Mesenchymal stem cell (in vitro differentiated cells and primary cell): ENCODE data around the gene PODNL1.

ENCODE experiments used
- DNase-seq: peaks from one replicate; pipeline ENCODE4 v3.0.0-alpha.2; 2013
- H2AFZ ChIP-seq: one replicate; pipeline ENCODE4 v1.6.1; 2013; ENCODE audit warnings: low read depth, mild to moderate bottlenecking, control low read depth, inconsistent platforms, low read length, moderate library complexity
- H2AK5ac ChIP-seq: 2 replicates; pipeline ENCODE4 v1.6.1; 2013; ENCODE audit warnings: low read length, moderate library complexity, mild to moderate bottlenecking, inconsistent platforms; ENCODE audit not compliant: severe bottlenecking
- H2BK120ac ChIP-seq: one replicate; pipeline ENCODE4 v1.6.1; 2013; ENCODE audit warnings: low read depth, mild to moderate bottlenecking, inconsistent platforms, low read length, moderate library complexity
- H2BK12ac ChIP-seq, 2 experiments: one replicate each; pipeline ENCODE4 v1.6.1; 2013; ENCODE audit warnings: inconsistent platforms in 2 of 2, low read length in 2 of 2, mild to moderate bottlenecking in 2 of 2, moderate library complexity in 2 of 2, control low read depth in 1 of 2
- H2BK15ac ChIP-seq: one replicate; pipeline ENCODE4 v1.6.1; 2013; ENCODE audit warnings: mild to moderate bottlenecking, low read depth, inconsistent platforms; ENCODE audit not compliant: poor library complexity, severe bottlenecking
- H2BK5ac ChIP-seq: 2 replicates; pipeline ENCODE4 v1.6.1; 2013; ENCODE audit warnings: low read depth, mild to moderate bottlenecking, low read length, control low read depth, inconsistent platforms; ENCODE audit not compliant: poor library complexity, severe bottlenecking
- H3K14ac ChIP-seq, 2 experiments: one replicate each; pipeline ENCODE4 v1.6.1; 2013; ENCODE audit warnings: inconsistent platforms in 2 of 2, low read length in 2 of 2, control low read depth in 1 of 2, mild to moderate bottlenecking in 1 of 2, moderate library complexity in 1 of 2
- H3K18ac ChIP-seq, 2 experiments: one replicate each; pipeline ENCODE4 v1.6.1; 2013; ENCODE audit warnings: inconsistent platforms in 2 of 2, low read length in 2 of 2, control low read depth in 1 of 2, low read depth in 1 of 2, mild to moderate bottlenecking in 1 of 2
- H3K23ac ChIP-seq, 2 experiments: one replicate each; pipeline ENCODE4 v1.6.1; 2013; ENCODE audit warnings: inconsistent platforms in 2 of 2, low read length in 2 of 2, mild to moderate bottlenecking in 2 of 2, moderate library complexity in 2 of 2, control low read depth in 1 of 2
- H3K27ac ChIP-seq: 2 replicates; pipeline ENCODE4 v1.5.1; 2013; ENCODE audit warnings: mild to moderate bottlenecking, moderate library complexity, low read length, control low read depth, inconsistent platforms; ENCODE audit not compliant: poor library complexity, severe bottlenecking
- H3K27me3 ChIP-seq, 2 experiments: 2 replicates each; pipeline versions ENCODE4 v1.6.1 to v1.7.0; 2013; ENCODE audit warnings: low read length in 2 of 2, mild to moderate bottlenecking in 2 of 2, moderate library complexity in 2 of 2, control low read depth in 1 of 2, inconsistent platforms in 1 of 2; ENCODE audit not compliant: control insufficient read depth in 1 of 2, insufficient read depth in 1 of 2
- H3K36me3 ChIP-seq, 2 experiments: 2 replicates each; pipeline versions ENCODE4 v1.6.1 to v1.7.0; 2013; ENCODE audit warnings: low read length in 2 of 2, control low read depth in 1 of 2, inconsistent platforms in 1 of 2, low read depth in 1 of 2, mild to moderate bottlenecking in 1 of 2; ENCODE audit not compliant: insufficient read depth in 2 of 2, control insufficient read depth in 1 of 2
- H3K4ac ChIP-seq, 2 experiments: one replicate each; pipeline ENCODE4 v1.6.1; 2013; ENCODE audit warnings: inconsistent platforms in 2 of 2, low read length in 2 of 2, mild to moderate bottlenecking in 2 of 2, moderate library complexity in 2 of 2, control low read depth in 1 of 2, low read depth in 1 of 2
- H3K4me1 ChIP-seq: 2 replicates; pipeline ENCODE4 v1.6.1; 2013; ENCODE audit warnings: low read depth, low read length, control low read depth; ENCODE audit not compliant: control insufficient read depth, insufficient read depth
- H3K4me2 ChIP-seq: 2 replicates; pipeline ENCODE4 v1.6.1; 2013; ENCODE audit warnings: low read length, mild to moderate bottlenecking, inconsistent platforms; ENCODE audit not compliant: poor library complexity, severe bottlenecking
- H3K4me3 ChIP-seq, 2 experiments: 2 replicates each; pipeline versions ENCODE4 v1.5.1 to v1.7.0; 2013; ENCODE audit warnings: low read length in 2 of 2, mild to moderate bottlenecking in 2 of 2, control low read depth in 1 of 2, low read depth in 1 of 2; ENCODE audit not compliant: insufficient read depth in 1 of 2
- H3K79me1 ChIP-seq: replicated peaks from 2 replicates; pipeline ENCODE4 v1.6.1; 2013; ENCODE audit warnings: mild to moderate bottlenecking, control low read depth, low read length, inconsistent platforms; ENCODE audit not compliant: poor library complexity, severe bottlenecking
- H3K9ac ChIP-seq: 2 replicates; pipeline ENCODE4 v1.7.0; 2013; ENCODE audit warnings: mild to moderate bottlenecking, low read length, moderate library complexity
- H3K9me3 ChIP-seq: 2 replicates; pipeline ENCODE4 v1.7.0; 2013; ENCODE audit warnings: mild to moderate bottlenecking, low read length; ENCODE audit not compliant: control insufficient read depth
- H4K8ac ChIP-seq: one replicate; pipeline ENCODE4 v1.6.1; 2013; ENCODE audit warnings: inconsistent platforms, mild to moderate bottlenecking, low read length, moderate library complexity
- H4K91ac ChIP-seq: one replicate; pipeline ENCODE4 v1.6.1; 2013; ENCODE audit warnings: mild to moderate bottlenecking, low read length, inconsistent platforms
- WGBS: methylation state at CpG from one replicate; pipeline ENCODE4 v1.1.7; 2013; ENCODE audit warnings: mixed read lengths; 5-methylcytosine and 5-hydroxymethylcytosine counted together

The PODNL1 gene

DNA sequence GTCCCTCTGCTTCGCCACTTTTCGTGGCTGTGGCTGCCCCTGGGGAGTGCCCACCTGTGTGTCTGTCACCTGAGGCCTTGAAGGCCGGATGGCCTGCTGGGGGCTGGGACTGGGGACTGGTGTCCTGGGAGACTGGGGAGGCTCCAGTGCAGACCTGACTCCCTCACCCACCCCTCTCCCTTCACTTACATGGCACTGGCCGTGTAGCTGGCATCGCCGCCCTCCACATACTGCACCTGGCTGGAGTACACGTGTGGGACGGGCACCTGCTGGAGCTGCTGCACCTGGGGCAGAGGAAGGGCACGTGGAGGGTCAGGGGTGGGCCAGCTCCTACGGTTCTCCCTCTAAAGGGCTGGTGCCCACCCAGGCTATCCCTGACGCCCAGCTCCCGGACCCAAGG lies 39.6 kb upstream of the PODNL1 start:
- Histone ChIP-seq H2BK12ac (peak overlapping the region; percentile 81 to 86), H3K36me3 (peaks cover 20 to 61% of the 10 kb centered on the region in 2 experiments), H2AK5ac (peak overlapping the region; percentile 60), H3K23ac (no peak overlapping the region), H3K4me3 (no peak overlapping the region), H3K27ac (peak overlapping the region; percentile 29), H3K4me2 (no peak overlapping the region), H3K18ac (peak overlapping the region; percentile 71 to 81), H3K4ac (peak overlapping the region; percentile 29 to 80), H2AFZ (no peak overlapping the region), H3K9me3 (no peaks in the 10 kb centered on the region), H4K91ac (peak overlapping the region; percentile 95), H2BK5ac (no peak overlapping the region), H4K8ac (peak overlapping the region; percentile 90), H3K27me3 (peaks cover 0 to 8% of the 10 kb centered on the region in 2 experiments), H3K4me1 (peaks cover 19% of the 10 kb centered on the region), H3K14ac (peak overlapping the region in 1 of 2 experiments; percentile 8), H2BK15ac (peak overlapping the region; percentile 85), H2BK120ac (peak overlapping the region; percentile 74), H3K9ac (no peak overlapping the region), H3K79me1 (peaks cover 5% of the 10 kb centered on the region)
- no peak for DNase-seq
- 90% methylated on average over 11 of the region's 12 CpGs for WGBS

DNA sequence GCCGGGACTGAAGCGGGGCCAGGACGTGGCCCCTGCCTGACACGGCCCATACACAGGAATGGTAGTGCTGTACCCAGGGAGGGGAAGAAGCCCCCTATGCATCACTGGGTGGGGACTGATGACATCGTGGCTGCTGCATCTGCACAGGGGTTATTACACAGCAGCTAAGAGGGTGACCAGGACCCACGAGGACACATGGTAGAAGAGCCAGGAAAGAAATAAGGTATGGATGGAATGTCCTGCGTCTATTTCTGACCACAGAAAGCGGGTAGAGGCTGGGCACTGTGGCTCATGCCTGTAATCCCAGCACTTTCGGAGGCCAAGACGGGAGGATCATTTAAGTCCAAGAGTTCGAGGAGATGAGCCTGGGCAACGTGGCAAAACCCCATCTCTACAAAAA lies 38.2 kb upstream of the PODNL1 start:
- Histone ChIP-seq H3K4me3 (no peak overlapping the region), H3K9ac (no peak overlapping the region), H2BK5ac (no peak overlapping the region), H3K36me3 (peaks cover 22 to 60% of the 10 kb centered on the region in 2 experiments), H3K4me2 (no peak overlapping the region), H3K18ac (no peak overlapping the region), H2BK120ac (no peak overlapping the region), H2AFZ (no peak overlapping the region), H2AK5ac (no peak overlapping the region), H3K79me1 (peaks cover 5% of the 10 kb centered on the region), H4K91ac (no peak overlapping the region), H2BK15ac (peak overlapping the region; percentile 46), H3K9me3 (no peaks in the 10 kb centered on the region), H3K14ac (no peak overlapping the region), H3K4me1 (peaks cover 20% of the 10 kb centered on the region), H4K8ac (no peak overlapping the region), H3K4ac (no peak overlapping the region), H3K23ac (no peak overlapping the region), H2BK12ac (no peak overlapping the region), H3K27ac (no peak overlapping the region), H3K27me3 (peaks cover 0 to 8% of the 10 kb centered on the region in 2 experiments)
- 90% methylated on average over 8 of the region's 12 CpGs for whole genome bisulfite sequencing
- DNase-seq, result no peak

DNA sequence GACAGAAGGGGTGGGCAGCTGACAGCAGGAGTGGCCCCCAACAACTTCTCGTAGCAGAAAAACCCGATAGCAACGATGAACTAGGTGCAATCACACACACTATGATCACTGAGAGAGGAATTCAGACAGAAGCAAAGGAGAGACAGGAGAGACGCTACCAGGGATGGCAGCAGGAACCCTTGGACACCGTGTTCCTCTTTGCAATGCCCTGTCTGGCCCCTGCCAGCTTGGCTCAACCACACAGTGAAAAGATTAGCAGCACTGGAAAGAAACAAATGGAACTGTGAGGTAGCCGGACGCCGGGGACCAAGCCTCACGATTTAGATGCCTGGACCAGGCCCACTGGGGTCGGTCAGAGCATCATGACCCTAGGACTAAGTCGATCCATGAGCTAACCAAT lies 37.7 kb upstream of the PODNL1 start:
- no peak overlapping the region for H2BK15ac ChIP-seq
- H3K27me3 ChIP-seq, result peaks cover 0 to 8% of the 10 kb centered on the region in 2 experiments
- no peak overlapping the region for H3K4ac ChIP-seq
- H3K9ac ChIP-seq, result no peak overlapping the region
- no peaks in the 10 kb centered on the region for H3K9me3 ChIP-seq
- H3K18ac ChIP-seq, result no peak overlapping the region
- no peak overlapping the region for H3K4me3 ChIP-seq
- no peak overlapping the region for H2BK5ac ChIP-seq
- H4K8ac ChIP-seq, result no peak overlapping the region
- H4K91ac ChIP-seq, result no peak overlapping the region
- H3K4me2 ChIP-seq, result no peak overlapping the region
- H2BK12ac ChIP-seq, result no peak overlapping the region
- H2AFZ ChIP-seq, result no peak overlapping the region
- H2AK5ac ChIP-seq, result no peak overlapping the region
- peaks cover 5% of the 10 kb centered on the region for H3K79me1 ChIP-seq
- no peak overlapping the region for H3K14ac ChIP-seq
- H2BK120ac ChIP-seq, result no peak overlapping the region
- H3K4me1 ChIP-seq, result peaks cover 20% of the 10 kb centered on the region
- DNase-seq, result no peak
- peaks cover 22 to 62% of the 10 kb centered on the region in 2 experiments for H3K36me3 ChIP-seq
- 97% methylated on average over 11 of the region's 11 CpGs for WGBS
- H3K27ac ChIP-seq, result no peak overlapping the region
- no peak overlapping the region for H3K23ac ChIP-seq

DNA sequence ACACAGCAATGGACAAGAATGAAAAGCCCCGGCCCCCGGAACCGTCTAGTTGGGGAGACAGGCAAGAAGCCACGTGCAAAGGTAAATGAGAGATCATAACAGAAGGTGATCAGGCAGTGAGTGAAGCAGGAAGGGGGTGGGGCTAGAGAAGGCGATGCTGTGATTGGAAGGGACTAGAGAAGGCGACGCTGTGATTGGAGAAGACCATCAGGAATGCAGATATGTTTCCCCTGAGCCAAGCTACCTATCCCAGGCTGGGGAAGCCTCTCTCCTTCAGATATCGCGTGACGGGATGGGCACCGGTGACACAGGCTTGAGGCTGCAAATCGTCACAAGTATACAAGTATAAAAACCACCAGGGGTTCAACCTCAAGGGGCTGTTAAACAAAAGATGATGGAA lies 35.9 kb upstream of the PODNL1 start:
- Histone ChIP-seq H3K9me3 (no peaks in the 10 kb centered on the region), H2BK5ac (no peak overlapping the region), H3K4me2 (no peak overlapping the region), H3K18ac (no peak overlapping the region), H3K14ac (no peak overlapping the region), H2AFZ (no peak overlapping the region), H3K4me1 (peaks cover 14% of the 10 kb centered on the region), H2BK15ac (no peak overlapping the region), H3K36me3 (peaks cover 24 to 63% of the 10 kb centered on the region in 2 experiments), H3K4ac (no peak overlapping the region), H3K9ac (no peak overlapping the region), H3K79me1 (peaks cover 3% of the 10 kb centered on the region), H2AK5ac (no peak overlapping the region), H3K23ac (no peak overlapping the region), H2BK120ac (no peak overlapping the region), H3K4me3 (no peak overlapping the region), H3K27ac (no peak overlapping the region), H4K8ac (no peak overlapping the region), H2BK12ac (no peak overlapping the region), H3K27me3 (peaks cover 0 to 2% of the 10 kb centered on the region in 2 experiments), H4K91ac (no peak overlapping the region)
- WGBS, result 66% methylated on average over 12 of the region's 12 CpGs
- DNase-seq, result no peak
